ENCODE data around the gene NOTCH2. TPM values are rescaled to one million over a fixed set of nuclear protein-coding genes. Genes with fewer than 3 reads are reported as not detected.
"Not testable (repeated sequence)": the region's sequence is repeated elsewhere in the genome, so short reads cannot be mapped to it uniquely, and the experiment has no call there.

Gene NOTCH2
- total RNA-seq, 1 experiment from 2014 or later: 53.7 TPM

DNA sequence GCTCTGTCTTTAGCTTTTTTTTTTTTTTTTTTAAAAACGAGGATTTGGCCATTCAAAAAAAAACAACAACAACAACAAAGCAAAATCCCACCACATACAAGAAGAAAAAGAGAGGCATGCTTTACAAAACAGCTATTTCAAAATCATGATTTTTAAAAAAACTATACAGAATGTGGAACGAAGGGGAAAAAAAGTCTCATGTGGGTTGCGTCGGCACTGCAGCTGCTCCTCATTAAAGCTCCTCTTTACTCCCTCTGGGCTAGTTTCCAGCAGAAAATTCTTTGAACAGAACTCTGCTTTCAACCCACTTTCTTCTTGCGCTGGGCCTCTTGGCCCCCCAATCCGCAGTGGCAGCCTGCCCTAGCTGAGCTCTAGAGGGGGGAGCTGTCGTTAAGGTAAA is 54.5 kb downstream of the NOTCH2 start:
- H3K36me3 Mint-ChIP-seq (ENCODE audit: insufficient read depth in 1 of 3, low read depth in 3 of 3); H2AFZ ChIP-seq (ENCODE audit: low read length); H3K23ac ChIP-seq (ENCODE audit: insufficient read length, low read depth, low read length); H3K4me3 Mint-ChIP-seq; H3K9me3 Mint-ChIP-seq; H3K27ac Mint-ChIP-seq; H3K4me2 ChIP-seq (ENCODE audit: insufficient read depth, insufficient read length, low read length); H2BK120ac ChIP-seq (ENCODE audit: low read depth, low read length, poor library complexity, severe bottlenecking); H4K5ac ChIP-seq (ENCODE audit: insufficient read length, low read depth, low read length); H3K14ac ChIP-seq (ENCODE audit: insufficient read depth, low read length); H3K4me1 Mint-ChIP-seq; H3K4ac ChIP-seq (ENCODE audit: low read depth, low read length); H2BK5ac ChIP-seq (ENCODE audit: insufficient read length, low read length); H3T11ph ChIP-seq (ENCODE audit: low read length); H4K8ac ChIP-seq (replicated peaks; ENCODE audit: insufficient read length, low read depth, low read length); H3K79me1 ChIP-seq (ENCODE audit: insufficient read depth, low read depth, low read length, poor library complexity, severe bottlenecking); DNase-seq; H3K4me1 ChIP-seq (ENCODE audit: insufficient read depth, low read length); H3K27me3 ChIP-seq (ENCODE audit: insufficient read depth, low read length); H2BK12ac ChIP-seq (ENCODE audit: insufficient read length, low read depth, low read length); H3K56ac ChIP-seq (ENCODE audit: insufficient read length, low read depth, low read length); H3K27ac ChIP-seq (ENCODE audit: insufficient read length, low read depth, low read length); H3K79me2 ChIP-seq (ENCODE audit: insufficient read depth, low read length); H2BK15ac ChIP-seq (ENCODE audit: low read depth, low read length); H4K20me1 ChIP-seq (ENCODE audit: control insufficient read depth, insufficient read depth, insufficient read length); H3K18ac ChIP-seq (ENCODE audit: insufficient read length, low read depth, low read length); H2AK5ac ChIP-seq (ENCODE audit: insufficient read length, low read length); H3K27me3 Mint-ChIP-seq (ENCODE audit: low read depth); H3K9me3 ChIP-seq (ENCODE audit: control insufficient read depth, low read depth, low read length); H2BK20ac ChIP-seq (ENCODE audit: low read depth, low read length, poor library complexity, severe bottlenecking); H3K9ac ChIP-seq (ENCODE audit: extremely low read depth, insufficient read length, low read length); H3K23me2 ChIP-seq (ENCODE audit: insufficient read length, low read depth, low read length, poor library complexity, severe bottlenecking); H4K91ac ChIP-seq (ENCODE audit: insufficient read length, low read depth, low read length): not testable (repeated sequence)
- no CpG with 5 or more reads among the region's 7 CpGs for WGBS (ENCODE audit: extremely low coverage, insufficient read length, low lambda C conversion rate)

DNA sequence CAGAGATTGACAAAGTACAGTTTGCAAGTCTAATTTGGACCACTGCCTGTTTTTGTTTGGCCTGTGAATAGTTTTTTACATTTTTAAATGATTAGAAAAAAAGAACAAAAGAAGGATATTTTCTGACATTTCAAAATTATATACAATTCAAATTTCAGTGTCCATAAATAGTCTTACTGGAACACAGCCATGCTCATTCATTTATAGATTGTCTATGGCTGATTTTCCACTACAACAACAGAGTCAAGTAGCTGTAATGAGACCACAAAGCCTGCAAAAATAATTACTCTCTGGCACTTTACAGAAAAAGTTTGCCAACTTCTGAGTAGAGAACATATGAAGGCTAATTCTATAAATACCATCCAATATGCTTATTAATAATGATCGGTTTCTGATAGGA is 61.1 kb downstream of the NOTCH2 start:
- H3K27ac ChIP-seq (ENCODE audit: insufficient read length, low read depth, low read length); H3K56ac ChIP-seq (ENCODE audit: insufficient read length, low read depth, low read length); H3K79me2 ChIP-seq (ENCODE audit: insufficient read depth, low read length); H3K79me1 ChIP-seq (ENCODE audit: insufficient read depth, low read depth, low read length, poor library complexity, severe bottlenecking); H3K27me3 Mint-ChIP-seq (ENCODE audit: low read depth); H2AFZ ChIP-seq (ENCODE audit: low read length); H4K91ac ChIP-seq (ENCODE audit: insufficient read length, low read depth, low read length); H3K14ac ChIP-seq (ENCODE audit: insufficient read depth, low read length); H3K4me2 ChIP-seq (ENCODE audit: insufficient read depth, insufficient read length, low read length); H3K9me3 ChIP-seq (ENCODE audit: control insufficient read depth, low read depth, low read length); H3T11ph ChIP-seq (ENCODE audit: low read length); H2BK5ac ChIP-seq (ENCODE audit: insufficient read length, low read length); H2BK12ac ChIP-seq (ENCODE audit: insufficient read length, low read depth, low read length); H3K9ac ChIP-seq (ENCODE audit: extremely low read depth, insufficient read length, low read length); H3K4me1 ChIP-seq (ENCODE audit: insufficient read depth, low read length); H3K9me3 Mint-ChIP-seq; H4K20me1 ChIP-seq (ENCODE audit: control insufficient read depth, insufficient read depth, insufficient read length); H2BK15ac ChIP-seq (ENCODE audit: low read depth, low read length); H3K36me3 Mint-ChIP-seq (ENCODE audit: insufficient read depth in 1 of 3, low read depth in 3 of 3); H2AK5ac ChIP-seq (ENCODE audit: insufficient read length, low read length); H3K27ac Mint-ChIP-seq; H3K18ac ChIP-seq (ENCODE audit: insufficient read length, low read depth, low read length); H3K27me3 ChIP-seq (ENCODE audit: insufficient read depth, low read length); H2BK120ac ChIP-seq (ENCODE audit: low read depth, low read length, poor library complexity, severe bottlenecking); H3K4ac ChIP-seq (ENCODE audit: low read depth, low read length); H3K4me3 Mint-ChIP-seq; H3K23ac ChIP-seq (ENCODE audit: insufficient read length, low read depth, low read length); DNase-seq; H4K8ac ChIP-seq (replicated peaks; ENCODE audit: insufficient read length, low read depth, low read length); H3K4me1 Mint-ChIP-seq; H2BK20ac ChIP-seq (ENCODE audit: low read depth, low read length, poor library complexity, severe bottlenecking); H3K23me2 ChIP-seq (ENCODE audit: insufficient read length, low read depth, low read length, poor library complexity, severe bottlenecking); H4K5ac ChIP-seq (ENCODE audit: insufficient read length, low read depth, low read length): not testable (repeated sequence)
- WGBS (ENCODE audit: extremely low coverage, insufficient read length, low lambda C conversion rate): no CpG with 5 or more reads among the region's 1 CpG
